Activated naive CD4-positive, alpha-beta T cell (primary cell): ENCODE results near the gene RNF217.
"Not testable (repeated sequence)": the region's sequence is repeated elsewhere in the genome, so short reads cannot be mapped to it uniquely, and the experiment has no call there.

Experiments
- DNase-seq, 4 experiments: peaks; one replicate each; lab custom pipeline; 2025; lab: John Stamatoyannopoulos, UW

Gene RNF217

DNA sequence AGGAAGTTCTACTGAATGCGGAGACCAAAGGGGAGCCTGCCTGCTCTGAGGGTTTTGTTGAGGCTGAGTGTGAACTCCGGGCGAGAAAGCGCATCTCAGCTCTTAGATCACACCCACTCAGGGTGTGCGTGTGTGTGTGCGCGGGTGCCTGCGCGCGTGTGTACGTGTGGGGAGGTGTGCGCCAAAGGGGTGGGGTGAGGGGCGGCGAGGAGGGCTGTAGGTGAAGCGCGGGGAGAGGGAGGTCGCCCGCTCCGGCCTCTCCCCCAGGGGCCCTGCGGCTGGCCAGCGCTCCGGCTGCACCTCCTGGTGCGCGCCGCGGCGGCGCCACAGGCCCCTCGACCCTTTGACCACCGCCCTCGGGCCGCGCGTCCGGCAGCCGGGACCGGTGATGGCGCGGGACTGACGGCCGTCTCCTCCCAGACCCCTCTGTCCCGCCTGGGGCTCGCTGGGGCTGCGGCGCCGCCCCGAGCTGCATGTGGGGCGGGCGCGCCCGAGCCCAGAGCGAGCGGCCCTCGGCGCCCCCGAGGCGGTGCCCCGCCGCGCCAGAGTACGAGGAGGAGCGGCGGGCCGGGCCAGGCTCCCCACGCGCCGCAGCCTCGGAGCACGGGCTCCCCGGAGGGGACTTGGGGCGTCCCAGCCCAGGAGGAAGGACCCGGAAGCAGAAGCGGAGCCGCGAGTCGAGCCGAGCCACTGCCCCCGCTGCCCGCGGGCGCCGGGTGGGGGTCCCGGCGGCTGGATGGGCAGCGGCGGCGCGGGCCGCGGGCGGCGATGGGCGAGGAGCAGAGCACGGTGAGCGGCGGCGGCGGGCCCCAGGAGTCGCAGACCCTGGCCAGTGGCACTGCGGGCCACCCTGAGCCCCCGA is at the start of gene RNF217:
Gene RNF217, plus strand, starts transcription at position 661 of the 862 bp plus-strand sequence. Its CDS starts 108 bp downstream, at position 769.
- DNase-seq, result no peak

DNA sequence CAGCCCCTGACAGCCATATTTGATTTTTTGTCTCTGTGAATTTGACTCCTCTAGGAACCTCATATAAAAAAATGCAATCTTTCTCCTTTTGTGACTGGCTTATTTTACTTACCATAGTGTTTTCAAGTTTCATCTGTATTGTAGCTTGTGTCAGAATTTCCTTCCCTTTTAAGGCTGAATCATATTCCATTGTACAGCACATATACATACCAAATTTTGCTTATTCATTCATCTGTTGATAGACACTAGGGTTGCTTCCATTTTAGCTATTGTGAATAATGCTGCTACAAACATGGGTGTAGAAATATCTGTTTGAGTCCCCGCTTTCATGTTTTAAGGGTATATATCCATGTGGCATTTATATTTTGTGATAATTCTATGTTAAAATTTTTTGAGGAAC is 49.2 kb upstream of the RNF217 start:
- DNase-seq, result no peak

DNA sequence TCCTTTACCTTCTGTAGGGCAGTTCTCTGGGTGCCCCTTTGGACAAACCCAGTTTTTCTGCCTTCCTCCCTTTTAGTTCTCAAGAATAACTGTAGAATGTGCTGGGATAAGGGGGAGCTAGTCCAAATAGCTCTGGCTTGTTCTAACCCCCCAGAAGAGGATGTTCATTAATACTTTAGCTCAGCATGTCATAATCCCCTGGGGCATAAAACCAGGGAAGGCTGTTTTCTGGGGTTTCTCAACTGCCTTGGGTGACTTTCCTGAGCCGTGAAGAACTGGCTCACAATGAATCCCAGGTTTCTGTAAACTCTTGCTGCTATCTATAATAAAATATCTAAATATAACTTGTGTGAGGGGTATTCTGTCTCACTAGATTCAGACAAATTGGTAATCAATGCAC is 44.5 kb upstream of the RNF217 start:
- no peak for DNase-seq

- not testable (repeated sequence) for DNase-seq
Observed at GRCh38 chr6:124919703-124920102, 42.5 kb upstream of the RNF217 start.

GRCh38 chr6:124924333-124924759 is 37.9 kb upstream of the RNF217 start:
- DNase-seq, result no peak

DNA sequence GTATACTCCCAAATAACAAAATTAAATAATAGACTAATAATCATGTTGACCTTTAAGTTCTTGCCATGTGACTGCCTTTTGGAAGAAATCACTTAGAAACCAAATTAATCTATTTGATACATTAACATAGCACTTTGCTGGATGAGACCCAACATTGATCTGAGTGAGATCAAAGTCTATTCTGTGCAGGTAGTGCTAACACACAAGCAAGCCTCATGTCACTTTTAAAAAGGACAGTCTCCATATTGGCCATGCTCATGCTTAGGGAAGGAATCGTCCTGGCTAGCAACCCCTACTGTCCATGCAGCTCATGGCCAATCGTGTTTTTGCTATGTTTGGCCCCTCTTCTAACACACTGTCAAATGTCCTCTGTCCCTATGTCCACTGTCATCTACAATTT is 35.8 kb upstream of the RNF217 start:
- no peak for DNase-seq

DNA sequence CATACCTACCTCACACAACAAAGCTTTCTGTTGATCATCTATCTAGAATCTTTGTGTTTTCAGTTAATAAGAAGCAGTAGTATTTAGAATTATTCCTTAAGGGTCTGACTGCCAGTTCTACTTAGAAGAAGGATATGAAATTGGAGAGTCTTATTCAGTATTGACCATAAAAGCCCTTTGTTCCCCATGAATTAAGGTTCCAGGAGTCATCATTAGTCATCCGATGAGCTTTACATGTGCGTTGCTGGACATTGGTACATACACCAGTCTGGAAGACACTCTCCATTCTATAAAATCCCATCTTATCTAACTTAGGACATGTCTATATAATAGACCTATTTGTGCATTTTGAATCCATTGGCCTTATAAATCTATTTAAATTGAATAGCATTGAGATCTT is 34.4 kb upstream of the RNF217 start:
- DNase-seq, result no peak

- DNase-seq, result no peak
Observed at GRCh38 chr6:124928851-124929250, 33.4 kb upstream of the RNF217 start.

DNA sequence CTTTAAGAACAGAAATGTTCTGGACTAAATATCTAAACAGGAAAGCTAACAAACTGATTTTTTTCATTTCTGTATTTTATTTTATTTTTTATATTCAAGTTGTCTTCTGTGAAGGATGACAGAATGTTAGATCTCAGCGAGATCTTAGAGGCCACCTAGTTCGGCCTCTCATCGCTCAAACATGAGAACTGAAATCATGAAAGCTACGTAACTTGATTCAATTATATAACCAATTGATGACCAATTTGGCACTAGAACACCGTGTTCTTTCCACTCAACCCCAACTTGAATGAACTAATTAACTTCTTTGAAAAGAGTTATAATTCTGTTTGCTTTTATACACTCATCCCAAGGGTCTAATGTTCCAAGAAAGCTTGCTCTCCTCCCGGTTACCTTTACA is 24.6 kb upstream of the RNF217 start:
- no peak for DNase-seq

DNA sequence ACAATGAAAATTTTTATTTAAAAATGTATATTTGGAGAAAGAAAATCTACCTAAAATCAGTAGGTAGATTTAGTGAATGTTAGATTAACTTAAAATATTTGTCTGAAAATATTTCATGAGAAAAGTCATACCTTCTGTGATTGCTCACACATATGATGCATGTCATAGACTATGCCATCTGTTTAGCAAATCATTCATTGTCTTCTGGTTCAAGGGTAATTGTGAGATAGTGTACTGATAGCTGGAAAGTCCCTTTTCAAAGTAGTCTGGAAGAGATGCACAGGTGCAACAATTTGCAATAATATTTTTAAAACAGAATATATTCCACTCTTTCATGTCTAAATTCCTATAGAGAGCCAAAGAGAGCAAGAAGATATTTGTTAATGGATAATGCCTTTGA is 21.0 kb upstream of the RNF217 start:
- DNase-seq, result no peak

DNA sequence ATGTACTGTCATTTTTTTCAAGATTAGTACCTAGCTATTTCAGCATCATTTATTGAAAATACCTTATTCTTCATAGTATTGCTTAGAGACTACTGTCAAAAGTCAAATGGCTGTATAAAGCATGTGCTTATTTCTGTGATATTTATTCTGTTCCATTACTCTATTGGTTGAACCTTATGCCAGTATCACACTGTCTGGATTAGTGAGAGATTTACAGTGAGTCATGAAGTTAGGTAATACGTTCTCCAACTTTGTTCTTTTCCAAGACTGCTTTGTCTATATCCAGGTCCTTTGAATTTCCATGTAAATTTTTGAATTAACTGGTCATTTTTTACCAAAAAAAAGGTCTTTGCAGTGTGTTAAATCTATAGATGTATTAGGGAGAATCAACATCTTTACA is 18.6 kb upstream of the RNF217 start:
- DNase-seq, result no peak

- no peak for DNase-seq
Observed at GRCh38 chr6:124947971-124948451, 14.2 kb upstream of the RNF217 start.

- no peak for DNase-seq
Observed at GRCh38 chr6:124949706-124950105, 12.5 kb upstream of the RNF217 start.

DNA sequence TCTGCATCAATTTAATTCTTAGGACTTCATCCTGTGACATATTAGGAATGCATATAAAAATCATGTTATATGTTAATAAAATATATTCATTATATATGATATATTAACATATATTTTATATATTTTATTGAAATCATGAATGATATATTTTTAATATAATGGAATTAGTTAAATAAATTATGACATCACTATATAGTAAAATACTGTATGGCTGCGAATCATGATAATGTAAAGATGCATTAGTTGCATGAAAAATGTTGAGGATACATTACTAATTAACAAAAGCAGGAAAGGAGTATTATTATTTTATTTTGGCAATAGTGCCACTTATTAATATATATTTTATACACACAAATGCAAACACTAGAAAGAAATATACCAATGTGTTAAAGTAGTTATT is 8.4 kb upstream of the RNF217 start:
- DNase-seq, result no peak

DNA sequence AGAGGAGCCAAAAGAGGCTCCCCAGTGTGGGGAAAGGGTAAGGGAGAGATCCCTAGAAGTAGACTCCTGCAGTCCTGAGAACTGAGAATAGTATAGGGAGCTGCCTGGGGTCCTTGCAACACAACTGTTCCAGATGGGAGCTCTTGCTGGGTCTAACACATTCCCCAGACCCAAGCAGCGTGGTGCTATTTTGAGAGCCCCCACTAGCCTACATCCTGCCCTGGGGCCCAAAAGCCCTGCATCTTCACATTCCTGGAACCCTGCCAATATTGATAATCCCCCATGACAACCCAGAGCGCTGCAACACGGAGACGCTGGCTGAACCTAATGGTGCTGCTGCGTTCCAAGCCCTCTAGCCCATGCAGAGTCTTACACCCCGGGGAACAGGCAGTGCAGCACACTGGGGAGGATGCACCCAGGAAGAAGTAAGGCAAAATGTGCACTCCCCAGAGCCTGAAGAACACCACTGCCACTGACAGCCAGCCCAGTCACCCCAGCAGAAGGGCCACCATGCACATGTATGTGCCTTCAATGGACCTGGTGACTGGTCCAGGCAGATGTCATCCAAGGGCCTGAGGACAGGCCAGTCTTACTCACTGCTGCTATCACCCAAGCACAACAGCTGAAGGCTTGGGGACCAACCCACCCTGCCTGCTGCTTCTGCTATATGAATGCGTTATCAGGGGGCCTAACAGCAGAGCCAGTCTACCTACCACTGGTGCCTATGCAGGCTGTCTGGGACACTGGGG is 7.0 kb upstream of the RNF217 start:
- DNase-seq, result no peak

DNA sequence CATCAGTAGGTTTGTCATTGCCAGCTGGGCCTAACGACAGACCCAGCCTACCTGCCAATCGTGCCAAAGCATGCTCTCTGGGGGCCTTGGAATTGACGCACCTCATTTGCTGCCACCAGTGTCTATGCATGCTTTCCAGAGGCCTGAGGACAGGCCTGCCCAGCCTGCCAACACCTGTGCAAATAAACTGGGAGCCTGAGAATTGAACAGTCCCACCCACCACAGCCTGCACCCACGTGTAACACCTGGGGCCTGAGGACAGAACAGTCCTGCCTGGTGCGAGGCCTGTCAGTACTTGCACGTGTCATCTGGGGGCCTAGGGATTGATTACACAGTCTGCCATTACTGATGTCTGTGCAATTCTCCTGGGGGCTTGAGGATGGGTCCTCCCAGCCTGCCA is 6.2 kb upstream of the RNF217 start:
- DNase-seq, result no peak

- no peak for DNase-seq
Observed at GRCh38 chr6:124958149-124958548, 4.1 kb upstream of the RNF217 start.

GRCh38 chr6:124958759-124959354 is 3.4 kb upstream of the RNF217 start:
- no peak for DNase-seq

GRCh38 chr6:124960757-124961463 is 1.3 kb upstream of the RNF217 start:
- no peak for DNase-seq

DNA sequence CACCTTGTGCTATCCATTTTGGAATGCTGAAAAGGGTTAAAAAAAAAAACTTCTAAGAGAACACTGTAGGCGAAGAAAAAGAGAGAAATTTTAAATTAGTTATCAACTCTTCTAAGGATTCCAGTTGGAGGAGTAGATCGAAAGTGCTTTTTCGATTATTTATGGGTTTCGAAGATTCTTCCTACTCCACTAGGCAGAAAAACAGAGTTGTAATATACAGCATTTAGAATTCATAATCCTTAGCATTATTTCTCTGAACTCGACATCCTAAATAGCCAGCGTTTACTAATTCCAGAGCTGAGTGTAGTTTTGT is 817 bp upstream of the RNF217 start:
- DNase-seq, result no peak

- DNase-seq, result no peak
Observed at GRCh38 chr6:124962639-124963415, 590 bp downstream of the RNF217 start.

DNA sequence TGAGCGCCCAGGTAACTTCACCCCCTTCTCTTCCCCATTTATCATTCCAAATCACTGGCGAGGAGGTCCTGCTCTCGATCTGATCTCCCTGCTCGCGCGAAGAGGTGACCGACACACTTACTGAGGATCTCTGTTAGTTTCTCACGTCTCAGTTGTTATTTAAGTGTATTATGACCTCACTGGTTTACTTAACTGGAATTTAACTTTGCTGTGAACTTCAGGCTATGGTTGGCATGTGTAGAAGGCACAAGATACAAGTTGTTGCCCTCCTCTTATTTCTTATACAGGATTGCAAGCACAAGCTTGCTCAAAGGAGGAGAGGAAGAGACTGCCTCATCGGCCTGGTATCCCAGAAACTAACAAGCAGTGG is 1.2 kb downstream of the RNF217 start:
- no peak for DNase-seq
